Fibroblast of skin of left biceps (primary cell): Measurements from ENCODE around the gene NEDD9.

ENCODE experiments used
- DNase-seq, 2 experiments: peaks; one replicate each; pipeline ENCODE4 v3.0.0-alpha.2; 2013; ENCODE audit warnings: low read depth in 2 of 2

NEDD9 gene

DNA sequence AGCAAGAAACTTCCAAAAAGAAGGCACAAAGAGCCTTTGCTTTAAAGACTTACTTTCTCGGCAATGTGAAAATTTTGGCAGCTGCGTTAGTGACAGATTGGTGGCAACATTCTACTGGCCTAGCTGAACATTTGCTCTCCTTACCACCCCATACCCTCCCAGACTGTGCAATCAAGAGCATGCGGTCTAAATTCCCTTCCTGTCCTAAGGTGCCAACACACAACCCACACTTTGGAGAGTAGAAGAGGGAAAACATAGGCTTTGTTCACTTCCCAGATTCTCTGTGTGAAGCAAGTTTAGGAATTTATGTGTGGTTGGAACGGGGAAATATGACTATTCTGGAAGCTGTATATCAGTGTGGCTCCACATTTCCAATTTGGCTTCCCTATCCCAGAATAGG, 29.8 kb upstream of the NEDD9 start:
- no peak for DNase-seq

DNA sequence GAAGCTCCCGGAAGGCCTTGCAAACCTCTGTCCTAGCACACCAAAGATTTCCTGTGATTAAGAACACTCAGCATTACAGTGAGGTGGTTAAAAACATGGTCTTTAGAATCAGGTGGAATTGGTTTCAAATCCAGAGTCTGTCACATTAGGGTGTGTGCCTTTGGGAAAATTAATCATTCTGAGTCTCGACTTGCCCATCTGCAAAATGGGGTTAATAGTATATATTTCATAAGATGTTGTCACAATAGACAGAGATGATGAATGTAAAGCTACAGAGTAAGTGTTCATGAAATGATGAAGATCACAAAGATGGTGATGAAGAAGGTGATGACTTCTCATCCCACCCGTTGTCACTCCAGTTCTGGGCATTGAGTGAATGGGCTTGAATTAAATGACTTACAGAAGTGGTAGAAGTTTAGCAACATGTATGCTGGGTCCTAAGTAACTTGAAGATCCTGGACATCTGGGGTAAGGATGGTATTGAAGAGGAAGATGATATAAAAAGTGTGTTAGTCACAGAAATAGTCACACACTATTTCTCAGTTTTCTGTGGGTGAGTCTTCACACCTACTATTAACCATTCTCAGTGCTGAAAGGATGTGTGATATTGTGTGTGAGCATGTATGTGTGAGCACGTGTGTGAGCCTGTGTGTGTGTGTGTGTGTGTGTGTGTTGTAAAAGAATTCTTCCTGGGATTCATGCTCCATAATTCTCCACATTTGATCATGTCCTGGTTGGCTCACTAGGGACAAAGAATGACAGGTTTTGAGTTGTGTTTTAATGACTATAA, 28.0 kb upstream of the NEDD9 start:
- no peak for DNase-seq

DNA sequence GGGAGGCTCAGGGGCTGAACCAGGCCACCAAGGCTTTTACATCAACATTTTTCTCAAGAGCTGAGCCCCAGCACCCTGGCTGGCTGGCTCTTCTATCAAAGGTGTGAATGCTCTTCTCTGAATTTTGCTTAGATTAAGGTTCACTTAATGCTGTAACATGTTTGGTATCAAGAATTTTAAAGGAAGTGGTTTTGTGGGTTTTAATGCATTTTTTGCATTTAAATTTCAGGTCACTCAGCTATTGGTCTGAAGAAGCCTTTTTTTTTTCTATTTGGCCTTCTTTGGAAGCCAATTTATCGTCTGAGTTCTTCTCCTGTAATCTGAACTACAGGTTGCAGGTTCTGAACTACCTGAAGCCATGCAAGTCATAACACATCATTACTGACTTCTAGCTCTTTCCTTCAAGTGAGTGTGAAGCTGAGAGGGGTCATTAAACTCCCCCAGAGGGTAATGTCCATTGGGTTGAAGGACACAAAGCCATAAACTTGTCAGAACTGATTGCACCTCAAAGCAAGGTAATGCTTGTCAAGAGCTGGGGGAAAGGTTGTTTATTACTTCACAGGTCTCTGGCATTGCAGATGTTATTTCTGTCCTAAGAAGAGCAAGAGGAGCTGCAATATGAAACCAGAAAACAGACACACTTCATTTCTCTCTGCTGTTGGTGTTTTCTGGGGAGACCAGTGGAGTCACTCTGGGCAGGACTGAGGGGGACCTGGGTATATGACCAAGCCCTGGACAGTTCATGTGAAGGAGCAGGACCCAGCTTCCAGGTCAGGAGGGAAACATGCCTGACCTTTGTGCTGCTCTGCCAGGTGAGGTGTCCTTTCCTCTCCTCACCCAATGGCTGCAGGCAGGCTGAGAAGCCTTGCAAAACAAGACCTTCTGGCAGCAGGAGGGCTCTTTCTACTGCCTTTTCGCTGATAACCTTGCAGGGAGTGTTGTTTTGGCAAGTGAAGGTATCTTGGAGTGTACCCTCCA, 26.1 kb upstream of the NEDD9 start:
- no peak for DNase-seq

- no peak for DNase-seq
Observed at GRCh38 chr6:11255610-11256009, 23.1 kb upstream of the NEDD9 start.

DNA sequence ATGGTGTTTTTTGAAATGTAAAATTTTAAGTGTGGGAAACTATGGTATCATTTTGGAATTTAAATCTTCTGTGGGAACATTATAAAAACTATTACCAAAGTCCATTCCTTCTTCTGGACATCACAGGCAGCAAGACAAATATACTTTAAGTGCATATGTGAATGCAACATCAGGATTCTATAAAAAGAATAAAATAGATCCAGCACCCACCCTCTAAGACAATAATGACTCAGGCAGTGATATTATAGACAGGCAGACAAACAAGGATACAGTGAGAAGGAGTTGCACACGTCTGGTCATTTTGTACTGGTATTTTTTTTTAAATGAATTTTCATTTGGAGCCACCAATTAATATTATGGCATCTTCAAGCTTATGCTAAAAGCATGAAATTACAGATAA, 21.1 kb upstream of the NEDD9 start:
- no peak for DNase-seq

GRCh38 chr6:11251553-11252360, 19.3 kb upstream of the NEDD9 start:
- no peak for DNase-seq

DNA sequence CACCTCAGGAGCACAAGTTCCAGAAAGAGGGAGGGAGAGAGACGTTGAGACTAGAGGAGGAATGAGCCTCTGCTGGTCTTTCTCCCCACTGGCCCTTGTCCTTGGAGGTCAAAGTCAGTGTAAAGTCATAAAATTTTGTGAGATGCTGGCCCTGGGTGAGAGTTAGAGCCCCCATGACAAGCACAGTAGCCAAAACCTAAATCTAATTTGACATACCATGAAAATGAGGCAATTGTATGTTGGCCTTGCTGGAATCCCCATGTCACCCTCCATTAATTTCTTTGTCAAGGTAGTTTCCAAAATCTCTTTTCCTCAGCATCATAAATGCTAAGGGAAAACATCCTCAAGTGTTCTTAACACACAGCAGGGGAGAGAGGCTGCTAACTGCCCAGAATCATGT, 17.6 kb upstream of the NEDD9 start:
- no peak for DNase-seq

GRCh38 chr6:11248974-11249761, 16.7 kb upstream of the NEDD9 start:
- no peak for DNase-seq

DNA sequence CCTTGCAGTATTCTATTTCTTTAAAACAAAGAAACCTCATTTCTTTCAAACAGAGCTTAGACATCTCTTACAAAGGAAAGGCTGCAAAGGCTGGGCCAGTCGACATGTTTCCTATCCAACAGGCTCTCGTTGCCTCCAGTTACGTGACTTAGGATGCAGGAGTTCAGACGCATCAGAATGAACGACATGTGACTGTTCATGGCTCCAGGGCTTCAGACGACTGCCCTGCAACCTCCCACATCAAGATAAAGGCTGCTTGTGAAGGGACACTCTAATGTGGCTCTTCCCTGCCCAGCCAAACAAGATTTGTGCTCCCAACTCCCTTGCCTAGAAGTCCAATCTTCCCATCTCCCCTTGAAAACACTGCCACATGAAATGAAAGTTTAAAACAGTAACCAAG, 14.3 kb upstream of the NEDD9 start:
- no peak for DNase-seq

DNA sequence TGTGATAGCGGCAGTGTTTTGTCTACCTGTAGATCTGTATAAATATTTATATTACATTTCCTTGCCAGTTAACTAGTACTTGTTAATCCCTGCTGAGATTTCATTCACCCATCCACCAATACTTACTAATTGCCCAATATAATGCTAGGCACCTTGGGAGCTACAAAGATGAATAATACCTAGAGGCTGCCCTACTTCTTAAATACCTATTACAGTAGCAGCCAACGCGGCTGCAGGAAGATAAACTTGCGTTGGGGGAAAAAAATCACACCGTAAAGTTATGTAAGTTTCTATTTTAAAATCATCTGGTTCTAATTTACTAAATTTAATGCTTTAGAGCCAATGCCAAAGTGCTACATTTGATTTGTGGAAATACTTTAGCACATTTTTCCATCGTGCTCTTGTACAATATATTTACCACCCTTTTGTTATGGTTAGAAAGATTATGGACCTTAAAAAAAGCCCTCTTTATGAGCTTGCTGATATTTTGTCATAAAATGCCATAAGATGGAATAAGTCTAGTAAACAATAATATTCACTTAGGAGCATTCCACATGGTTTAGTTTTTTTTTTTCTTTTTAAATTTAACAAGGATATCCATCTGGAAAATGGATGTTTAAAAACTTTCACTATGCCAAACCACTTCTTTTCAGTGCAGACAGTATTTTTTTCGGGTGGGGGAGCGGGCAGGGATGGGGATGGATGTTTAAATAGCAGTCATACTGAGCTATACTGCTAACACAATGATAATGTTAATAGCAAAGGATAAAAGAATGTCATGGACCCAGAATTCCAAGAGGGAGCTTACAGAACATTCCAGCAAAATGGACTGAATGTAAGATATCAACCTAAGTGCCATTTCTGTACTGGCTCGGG, 13.2 kb upstream of the NEDD9 start:
- DNase-seq: peak; percentile 74 to 77

DNA sequence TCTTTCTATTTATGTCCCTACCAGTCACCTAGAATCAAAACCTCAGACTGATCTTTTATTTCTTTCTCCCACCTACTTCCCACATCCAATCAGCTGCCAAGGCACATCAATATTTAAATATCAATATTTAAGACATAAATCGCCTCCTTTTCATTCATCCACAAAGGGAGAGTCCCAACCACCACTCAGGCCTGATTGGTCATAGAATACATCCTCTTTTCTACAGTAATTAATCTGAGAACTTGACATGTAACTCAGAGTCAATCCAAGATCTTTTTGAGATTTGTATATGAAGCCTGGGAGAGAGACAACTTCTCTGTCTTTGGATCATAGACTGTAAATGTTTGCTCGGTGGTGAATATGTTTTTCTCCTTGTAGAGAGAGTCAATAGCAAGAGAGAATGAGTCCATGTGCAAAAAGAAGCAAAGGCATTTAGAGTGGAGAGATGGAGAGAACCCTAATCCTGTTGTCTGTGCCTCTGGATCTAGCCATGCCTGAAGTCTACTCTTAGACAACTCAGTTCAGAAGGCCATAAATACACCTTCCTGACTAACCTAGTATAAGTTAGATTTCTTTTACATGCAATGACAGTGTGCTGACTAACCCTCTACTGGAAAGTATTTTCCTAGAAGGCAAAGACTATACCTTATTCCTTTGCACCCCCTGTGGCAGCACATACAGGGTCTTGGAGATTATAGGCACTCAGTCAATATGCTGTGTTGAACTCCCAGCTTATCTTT, 12.1 kb upstream of the NEDD9 start:
- no peak for DNase-seq

- no peak for DNase-seq
Observed at GRCh38 chr6:11243861-11244260, 11.4 kb upstream of the NEDD9 start.

DNA sequence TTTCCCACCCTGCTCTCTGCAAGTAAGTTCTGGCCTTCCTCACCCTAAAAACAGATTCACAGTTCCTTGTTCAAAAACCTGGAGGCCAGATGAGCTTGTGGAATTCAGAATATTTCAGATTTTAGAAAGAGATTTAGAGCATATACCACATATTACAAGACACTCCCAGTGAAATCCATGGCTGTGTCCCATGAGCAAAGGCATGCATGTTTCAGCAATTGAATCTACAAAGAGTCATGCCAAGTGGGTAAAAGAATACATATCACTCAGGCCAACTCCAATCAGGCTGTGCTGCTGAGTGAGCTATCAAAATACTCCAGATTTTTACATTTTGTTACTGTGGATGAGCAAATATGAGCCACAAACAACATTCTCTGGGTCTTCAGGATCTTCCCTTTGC, 10.2 kb upstream of the NEDD9 start:
- DNase-seq: peak; percentile 78 to 83

- no peak for DNase-seq
Observed at GRCh38 chr6:11241793-11242201, 9.3 kb upstream of the NEDD9 start.

DNA sequence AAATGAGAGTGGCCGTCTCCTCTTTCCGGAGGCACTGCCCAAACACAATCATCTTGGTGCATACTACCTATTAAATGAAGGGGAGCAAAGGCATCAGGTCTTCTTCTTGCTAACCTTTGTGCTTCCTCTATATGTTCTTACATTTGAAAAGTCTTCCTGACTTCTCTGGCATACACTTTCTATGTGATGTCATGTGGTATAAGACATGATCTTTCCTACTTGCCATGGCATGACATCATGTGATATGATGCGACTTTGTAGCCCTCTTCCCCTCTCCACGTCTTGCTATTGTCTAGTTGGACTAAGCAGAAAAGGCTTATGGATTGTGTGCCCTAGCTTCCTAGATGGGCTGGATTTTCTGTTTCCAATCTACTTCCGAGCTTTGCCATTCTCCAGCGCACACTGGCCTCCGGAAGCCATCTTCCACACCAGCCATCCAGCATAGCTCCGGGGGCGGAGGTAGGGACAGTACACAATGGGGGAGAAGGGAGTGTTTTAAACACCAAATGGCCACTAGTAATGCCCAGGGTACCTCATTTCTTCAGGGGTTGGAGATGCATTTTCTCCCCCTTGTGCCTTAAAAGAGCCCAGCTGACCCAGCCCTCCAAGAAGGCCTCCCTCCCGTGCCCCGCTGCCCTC, 8.8 kb upstream of the NEDD9 start:
- no peak for DNase-seq

GRCh38 chr6:11237956-11238355, 5.5 kb upstream of the NEDD9 start:
- DNase-seq: no peak

DNA sequence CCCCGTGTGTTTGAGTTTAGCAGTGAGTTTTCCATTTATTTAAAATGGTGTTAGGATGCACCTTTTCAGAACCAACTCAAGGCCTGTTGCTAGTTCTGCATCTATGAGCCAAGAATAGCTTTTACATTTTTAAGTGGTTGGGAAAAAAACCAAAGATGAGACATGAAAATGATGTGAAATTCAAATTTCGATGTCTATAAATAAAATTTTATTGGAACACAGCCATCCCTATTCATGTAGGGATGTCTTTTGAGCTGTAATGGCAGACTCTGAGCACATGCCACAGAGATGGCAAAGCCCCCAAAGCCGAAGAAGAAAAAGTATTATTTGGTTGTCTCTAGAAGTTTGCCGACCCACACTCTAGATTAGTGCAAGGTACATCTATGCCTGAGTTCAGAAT, 5.0 kb upstream of the NEDD9 start:
- no peak for DNase-seq

GRCh38 chr6:11236915-11237314, 4.4 kb upstream of the NEDD9 start:
- no peak for DNase-seq
